Keratinocyte (primary cell): ENCODE data around the gene SPACA7. TPM values are rescaled to one million over a fixed set of nuclear protein-coding genes. Genes with fewer than 3 reads are reported as not detected.

Experiments
- DNase-seq: peaks from one replicate; pipeline ENCODE4 v3.0.0-alpha.2; 2011; ENCODE audit warnings: low read depth, missing footprints, low spot score
- FAIRE-seq: peaks from 2 replicates; lab custom pipeline; 2011; peaks lifted over from hg19 to GRCh38; lab: Jason Lieb, UNC
- H2AFZ ChIP-seq: 2 replicates; pipeline ENCODE4 v1.6.0; 2012; ENCODE audit warnings: low read length, control low read depth, inconsistent platforms; ENCODE audit not compliant: control insufficient read depth
- H3K27ac ChIP-seq: 2 replicates; pipeline ENCODE4 v1.5.1; 2011; ENCODE audit warnings: low read length; ENCODE audit not compliant: control insufficient read depth, insufficient read depth
- H3K27me3 ChIP-seq: 3 replicates; pipeline ENCODE4 v1.6.0; 2011; ENCODE audit warnings: low read length; ENCODE audit not compliant: control insufficient read depth, insufficient read depth; ENCODE audit errors: extremely low read depth
- H3K36me3 ChIP-seq, 2 experiments: 2 replicates in 1 of 2; 3 replicates in 1 of 2; pipeline ENCODE4 v1.5.1; 2011; ENCODE audit warnings: low read length in 2 of 2, mild to moderate bottlenecking in 1 of 2; ENCODE audit not compliant: control insufficient read depth in 2 of 2, insufficient read depth in 2 of 2; ENCODE audit errors: extremely low read depth in 1 of 2
- H3K4me1 ChIP-seq: 3 replicates; pipeline ENCODE4 v1.5.1; 2011; ENCODE audit warnings: low read length; ENCODE audit not compliant: control insufficient read depth, insufficient read depth; ENCODE audit errors: extremely low read depth
- H3K4me2 ChIP-seq: 3 replicates; pipeline ENCODE4 v1.6.0; 2011; ENCODE audit warnings: low read depth, low read length; ENCODE audit not compliant: control insufficient read depth, insufficient read depth; ENCODE audit errors: extremely low read depth
- H3K4me3 ChIP-seq, 3 experiments: fragments of 200-600 bp in 1 of 3; sonication (generic) in 1 of 3; 2 replicates in 2 of 3; 3 replicates in 1 of 3; pipeline ENCODE4 v1.5.1; 2011 to 2016; ENCODE audit warnings: low read length in 3 of 3, mild to moderate bottlenecking in 3 of 3, control low read depth in 2 of 3, inconsistent platforms in 1 of 3, low read depth in 1 of 3, mixed read lengths in 1 of 3, mixed run types in 1 of 3, moderate library complexity in 1 of 3; ENCODE audit not compliant: control insufficient read depth in 2 of 3, insufficient read depth in 2 of 3; ENCODE audit errors: extremely low read depth in 1 of 3
- H3K79me2 ChIP-seq: 2 replicates; pipeline ENCODE4 v1.6.0; 2012; ENCODE audit warnings: low read length; ENCODE audit not compliant: control insufficient read depth, insufficient read depth
- H3K9ac ChIP-seq: 3 replicates; pipeline ENCODE4 v1.6.0; 2011; ENCODE audit warnings: low read length; ENCODE audit not compliant: control insufficient read depth, insufficient read depth; ENCODE audit errors: extremely low read depth
- H3K9me1 ChIP-seq: 3 replicates; pipeline ENCODE4 v1.6.0; 2011; ENCODE audit warnings: low read length; ENCODE audit not compliant: control insufficient read depth, insufficient read depth; ENCODE audit errors: extremely low read depth
- H3K9me3 ChIP-seq: 2 replicates; pipeline ENCODE4 v1.5.1; 2012; ENCODE audit warnings: low read depth, low read length; ENCODE audit not compliant: control insufficient read depth
- H4K20me1 ChIP-seq: 3 replicates; pipeline ENCODE4 v1.6.0; 2011; ENCODE audit warnings: low read length; ENCODE audit not compliant: control insufficient read depth, insufficient read depth; ENCODE audit errors: extremely low read depth
- CTCF ChIP-seq, 3 experiments: IDR thresholded peaks in 1 of 3; conservative IDR thresholded peaks in 1 of 3; optimal IDR thresholded peaks in 1 of 3; 2 replicates in 2 of 3; 3 replicates in 1 of 3; pipeline versions ENCODE3 to v1.5.1; 2011; ENCODE audit warnings: low read length in 3 of 3, mild to moderate bottlenecking in 3 of 3, moderate library complexity in 2 of 3, control low read depth in 1 of 3, inconsistent platforms in 1 of 3; ENCODE audit not compliant: insufficient read depth in 2 of 3; ENCODE audit errors: extremely low read depth in 1 of 3
- EZH2 ChIP-seq: IDR thresholded peaks from one replicate; pipeline ENCODE4 v1.6.1; 2012; ENCODE audit warnings: inconsistent platforms, mild to moderate bottlenecking, low read length, moderate library complexity
- dilution Hi-C: fragments of 300-500 bp; cut with MboI; formaldehyde crosslinking; loops from one replicate; pipeline ENCODE4 v1.7.0; 2020; ENCODE audit warnings: low sequenced_read_pairs; ENCODE audit not compliant: extremely low pct_ligation_motif_present
- polyA plus RNA-seq, 5 experiments: library from polyadenylated mRNA; depleted of rRNA in 3 of 5; stranded (reverse) in 3 of 5; stranded (forward) in 1 of 5; unstranded in 1 of 5; fragments of >200 nt; gene quantifications; 1 replicate in 1 of 5; 2 replicates in 3 of 5; 3 replicates in 1 of 5; pipeline versions ENCODE4 v1.2.1 to v1.2.3, GENCODE V29; 2011 to 2012; ENCODE audit warnings: missing spikeins in 2 of 5, low read depth in 1 of 5, low replicate concordance in 1 of 5

Gene SPACA7
- polyA plus RNA-seq, 1 donor (not counting 4 experiments of a cell fraction or from before 2014, with no cell fraction given) = not detected

DNA sequence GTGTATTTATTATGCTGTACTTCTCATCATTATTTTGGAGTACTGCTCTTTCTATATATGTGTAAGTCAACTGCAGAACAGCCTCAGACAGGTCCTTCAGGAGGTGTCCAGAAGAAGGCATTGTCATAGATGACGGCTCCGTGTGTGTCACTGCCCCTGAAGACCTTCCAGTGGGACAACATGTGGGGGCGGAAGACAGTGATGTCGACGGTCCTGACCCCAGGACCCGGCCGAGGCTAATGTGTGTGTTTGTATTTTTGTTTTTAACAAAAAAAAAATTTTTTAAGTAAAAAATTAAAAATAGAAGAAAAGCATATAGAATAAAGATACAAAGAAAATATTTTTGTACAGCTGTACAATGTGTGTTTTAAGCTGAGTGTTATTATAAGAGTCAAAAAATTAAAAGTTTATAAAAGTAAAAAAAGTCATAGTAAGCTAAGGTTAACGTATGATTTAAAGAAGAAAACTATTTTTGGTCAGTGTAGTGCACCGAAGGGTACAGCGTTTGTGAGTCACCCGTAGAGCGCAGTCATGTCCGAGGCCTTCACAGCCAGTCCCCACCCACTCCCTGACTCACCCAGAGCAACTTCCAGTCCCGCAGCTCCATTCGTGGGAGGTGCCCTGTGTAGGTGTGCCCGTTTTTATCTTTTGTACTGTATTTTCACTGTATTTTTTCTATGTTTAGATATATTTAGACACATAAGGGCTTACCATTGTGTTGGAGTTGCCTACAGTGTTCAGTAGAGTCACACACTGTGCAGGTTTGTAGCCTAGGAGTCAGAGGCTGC is 42.2 kb upstream of the SPACA7 start:
- Histone ChIP-seq H3K36me3 (no peaks in the 10 kb centered on the region), H3K4me3 (no peak overlapping the region), H3K9ac (no peak overlapping the region), H3K79me2 (no peaks in the 10 kb centered on the region), H3K9me1 (no peaks in the 10 kb centered on the region), H3K4me1 (no peaks in the 10 kb centered on the region), H3K27ac (no peak overlapping the region), H2AFZ (no peak overlapping the region), H3K4me2 (no peak overlapping the region), H3K9me3 (no peaks in the 10 kb centered on the region), H4K20me1 (no peaks in the 10 kb centered on the region), H3K27me3 (peaks cover 23% of the 10 kb centered on the region)
- FAIRE-seq (no peak), DNase-seq (no peak)
- dilution Hi-C loops = no loop called here
- TF ChIP-seq CTCF (optimal IDR thresholded peaks at IDR 0.05 in 1 of 3, IDR thresholded peaks at IDR 0.05 in 1 of 3, conservative IDR thresholded peaks at IDR 0.05 in 1 of 3; ENCODE audit: extremely low read depth in 1 of 3, insufficient read depth in 2 of 3, low read length in 3 of 3) (no peak), EZH2 (no peak)

DNA sequence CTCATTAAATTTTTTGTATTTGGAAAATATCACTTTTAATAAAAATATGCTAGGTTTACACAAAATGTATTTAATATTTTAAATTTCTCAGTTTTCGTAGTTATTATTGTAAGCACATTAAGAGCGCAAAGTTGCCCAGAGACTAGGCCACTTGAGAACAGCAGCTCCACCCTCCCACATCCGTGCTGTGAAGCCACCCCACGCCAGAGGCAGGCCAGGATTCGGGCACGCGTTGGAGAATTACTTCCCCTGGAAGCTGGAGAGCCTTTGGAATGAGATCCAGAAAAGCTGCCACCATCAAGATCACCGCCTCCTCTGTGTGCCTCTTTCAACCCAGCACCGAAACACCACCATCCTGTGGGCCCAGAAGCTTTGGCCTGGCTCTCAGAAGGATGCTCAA is 41.0 kb upstream of the SPACA7 start:
- FAIRE-seq (no peak), DNase-seq (no peak)
- H3K9ac ChIP-seq = no peak overlapping the region
- dilution Hi-C loops = no loop called here
- H3K79me2 ChIP-seq = no peaks in the 10 kb centered on the region
- no peak overlapping the region for H3K4me3 ChIP-seq
- H3K36me3 ChIP-seq = no peaks in the 10 kb centered on the region
- no peak overlapping the region for H2AFZ ChIP-seq
- no peak for TF ChIP-seq EZH2
- no peak for TF ChIP-seq CTCF (optimal IDR thresholded peaks at IDR 0.05 in 1 of 3, IDR thresholded peaks at IDR 0.05 in 1 of 3, conservative IDR thresholded peaks at IDR 0.05 in 1 of 3; ENCODE audit: extremely low read depth in 1 of 3, insufficient read depth in 2 of 3, low read length in 3 of 3)
- H3K4me1 ChIP-seq = no peaks in the 10 kb centered on the region
- no peak overlapping the region for H3K27ac ChIP-seq
- no peaks in the 10 kb centered on the region for H3K9me1 ChIP-seq
- no peaks in the 10 kb centered on the region for H4K20me1 ChIP-seq
- no peaks in the 10 kb centered on the region for H3K9me3 ChIP-seq
- H3K4me2 ChIP-seq = no peak overlapping the region
- peaks cover 23% of the 10 kb centered on the region for H3K27me3 ChIP-seq
